IMR-90 (cell line): ENCODE data around the gene PANK2.

Source experiments
- BHLHE40 ChIP-seq: fragments of 150-350 bp; IDR thresholded peaks from 2 replicates; pipeline ENCODE4 v1.6.1; 2016; ENCODE audit warnings: mild to moderate bottlenecking, low read depth, low read length
- CEBPB ChIP-seq: IDR thresholded peaks from 2 replicates; pipeline ENCODE4 v1.6.1; 2012; ENCODE audit warnings: low read depth, low read length, improper control_type of control experiment
- CTCF ChIP-seq: conservative IDR thresholded peaks from 2 replicates; pipeline ENCODE4 v1.5.1; 2012; ENCODE audit warnings: mild to moderate bottlenecking, low read depth, low read length, improper control_type of control experiment
- ELK1 ChIP-seq: fragments of 150-350 bp; IDR thresholded peaks from 2 replicates; pipeline ENCODE4 v1.6.1; 2016; ENCODE audit warnings: low read depth, mild to moderate bottlenecking, low read length, moderate library complexity, borderline replicate concordance
- FOS ChIP-seq: fragments of 150-350 bp; IDR thresholded peaks from 2 replicates; pipeline ENCODE4 v1.6.1; 2016; ENCODE audit warnings: low read depth, low read length
- MAFK ChIP-seq: IDR thresholded peaks from 2 replicates; pipeline ENCODE4 v1.6.1; 2012; ENCODE audit warnings: low read depth, low read length, improper control_type of control experiment
- MAZ ChIP-seq: IDR thresholded peaks from 2 replicates; pipeline ENCODE4 v1.6.1; 2012; ENCODE audit warnings: low read depth, mild to moderate bottlenecking, low read length, improper control_type of control experiment, moderate library complexity, borderline replicate concordance
- MXI1 ChIP-seq: IDR thresholded peaks from 2 replicates; pipeline ENCODE4 v1.6.1; 2012; ENCODE audit warnings: low read depth, mild to moderate bottlenecking, low read length, moderate library complexity, borderline replicate concordance
- POLR2A ChIP-seq: IDR thresholded peaks from 2 replicates; pipeline ENCODE4 v1.6.1; 2012; ENCODE audit warnings: mild to moderate bottlenecking, low read depth, low read length
- RAD21 ChIP-seq: IDR thresholded peaks from 2 replicates; pipeline ENCODE4 v1.6.1; 2012; ENCODE audit warnings: low read length, improper control_type of control experiment
- RCOR1 ChIP-seq: IDR thresholded peaks from 2 replicates; pipeline ENCODE4 v1.6.1; 2012; ENCODE audit warnings: mild to moderate bottlenecking, low read length, improper control_type of control experiment; ENCODE audit not compliant: insufficient replicate concordance
- RFX5 ChIP-seq: IDR thresholded peaks from 2 replicates; pipeline ENCODE4 v1.8.0; 2012; ENCODE audit warnings: low read depth, mild to moderate bottlenecking, low read length, moderate library complexity
- TF ChIP-seq, protein P1 (sequence below): fragments of 150-350 bp; IDR thresholded peaks from 2 replicates; pipeline ENCODE4 v1.6.1; 2017; ENCODE audit warnings: mild to moderate bottlenecking, antibody characterized with exemption, low read length, low read depth

DNA sequence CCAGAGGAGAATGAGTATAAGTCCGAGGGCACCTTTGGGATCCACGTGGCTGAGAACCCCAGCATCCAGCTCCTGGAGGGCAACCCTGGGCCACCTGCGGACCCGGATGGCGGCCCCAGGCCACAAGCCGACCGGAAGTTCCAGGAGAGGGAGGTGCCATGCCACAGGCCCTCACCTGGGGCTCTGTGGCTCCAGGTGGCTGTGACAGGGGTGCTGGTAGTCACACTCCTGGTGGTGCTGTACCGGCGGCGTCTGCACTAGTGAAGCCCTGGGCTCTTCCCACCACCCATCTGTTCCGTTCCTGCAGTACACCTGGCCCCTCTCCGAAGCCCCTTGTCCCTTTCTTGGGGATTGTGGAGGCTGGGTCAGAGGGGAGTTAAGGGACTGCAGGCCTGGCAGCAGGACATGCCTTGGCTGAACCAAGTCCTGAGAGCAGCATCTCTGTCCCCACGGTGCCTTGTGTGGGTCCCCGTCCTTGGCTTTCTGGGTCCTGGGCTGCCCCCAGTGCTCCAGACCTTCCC is 23.2 kb upstream of the PANK2 start:
- TF ChIP-seq POLR2A (no peak), CTCF (no peak), MXI1 (no peak), RAD21 (no peak), RFX5 (no peak), FOS (no peak), MAFK (no peak), ELK1 (no peak), RCOR1 (no peak), CEBPB (no peak), MAZ (no peak), BHLHE40 (no peak)
- TF ChIP-seq, protein P1, sequence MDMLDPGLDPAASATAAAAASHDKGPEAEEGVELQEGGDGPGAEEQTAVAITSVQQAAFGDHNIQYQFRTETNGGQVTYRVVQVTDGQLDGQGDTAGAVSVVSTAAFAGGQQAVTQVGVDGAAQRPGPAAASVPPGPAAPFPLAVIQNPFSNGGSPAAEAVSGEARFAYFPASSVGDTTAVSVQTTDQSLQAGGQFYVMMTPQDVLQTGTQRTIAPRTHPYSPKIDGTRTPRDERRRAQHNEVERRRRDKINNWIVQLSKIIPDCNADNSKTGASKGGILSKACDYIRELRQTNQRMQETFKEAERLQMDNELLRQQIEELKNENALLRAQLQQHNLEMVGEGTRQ: no peak
